Measurements from ENCODE around the gene SV2B.

SV2B gene

DNA sequence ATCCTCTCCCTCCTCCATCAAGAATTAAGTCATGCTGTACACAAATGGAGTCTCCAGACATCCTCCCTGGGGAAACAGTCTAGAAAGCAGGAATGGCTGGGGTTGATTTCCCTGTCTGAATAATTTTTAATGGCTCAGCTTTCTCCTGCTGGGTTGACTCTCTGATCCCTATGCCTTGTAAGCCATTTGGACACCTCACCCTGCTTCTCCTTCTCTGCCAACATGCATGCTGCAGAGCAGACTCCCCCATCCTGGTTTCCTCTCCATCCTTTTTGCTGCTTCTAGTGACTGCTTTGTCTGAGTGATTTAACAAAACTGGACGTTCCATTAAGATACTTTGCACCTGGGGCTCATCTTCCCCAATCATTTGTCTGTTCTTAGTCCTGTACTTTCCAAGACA is 22.2 kb downstream of the SV2B start:
- CTCF ChIA-PET = interaction anchor here (0.7 to 1.1 kb wide), 2 partner anchors 11 to 992 kb away, joined by 3 read pairs; no protein-coding TSS in a partner anchor

More for the DNA sequence above, 22.2 kb downstream of the SV2B start:
- Histone ChIP-seq H3K4me3 (ENCODE audit: low read depth, low read length) (no peak overlapping the region), H3K36me3 (ENCODE audit: control insufficient read depth in 2 of 2, insufficient read depth in 1 of 2, low read length in 2 of 2) (no peaks in the 10 kb centered on the region), H3K4me1 (ENCODE audit: control insufficient read depth, insufficient read depth, low read length) (no peaks in the 10 kb centered on the region), H3K27ac (ENCODE audit: extremely low read depth, low read depth, low read length) (no peak overlapping the region), H3K9me3 (ENCODE audit: control insufficient read depth, insufficient read depth, low read depth, low read length) (no peaks in the 10 kb centered on the region)
- TF ChIP-seq ZSCAN30 (tag by site-specific recombination; IDR thresholded peaks at IDR 0.05) (no peak), IKZF3 (tag by site-specific recombination; IDR thresholded peaks at IDR 0.05) (no peak), ZFP69B (tag by site-specific recombination; IDR thresholded peaks at IDR 0.05) (no peak), ZBTB10 (tag by site-specific recombination; IDR thresholded peaks at IDR 0.05) (no peak), ZNF501 (tag by site-specific recombination; IDR thresholded peaks at IDR 0.05) (no peak), ZNF211 (tag by site-specific recombination; IDR thresholded peaks at IDR 0.05; ENCODE audit: low read depth) (no peak), ZNF623 (tag by site-specific recombination; IDR thresholded peaks at IDR 0.05) (no peak), ZNF354C (tag by site-specific recombination; IDR thresholded peaks at IDR 0.05; ENCODE audit: borderline replicate concordance, low read depth) (no peak), ZNF692 (tag by site-specific recombination; IDR thresholded peaks at IDR 0.05) (no peak), HOXD13 (CRISPR knock-in tag; IDR thresholded peaks at IDR 0.05; ENCODE audit: borderline replicate concordance) (no peak), ZNF473 (tag by site-specific recombination; IDR thresholded peaks at IDR 0.05) (no peak)
- TF ChIP-seq, protein P1, sequence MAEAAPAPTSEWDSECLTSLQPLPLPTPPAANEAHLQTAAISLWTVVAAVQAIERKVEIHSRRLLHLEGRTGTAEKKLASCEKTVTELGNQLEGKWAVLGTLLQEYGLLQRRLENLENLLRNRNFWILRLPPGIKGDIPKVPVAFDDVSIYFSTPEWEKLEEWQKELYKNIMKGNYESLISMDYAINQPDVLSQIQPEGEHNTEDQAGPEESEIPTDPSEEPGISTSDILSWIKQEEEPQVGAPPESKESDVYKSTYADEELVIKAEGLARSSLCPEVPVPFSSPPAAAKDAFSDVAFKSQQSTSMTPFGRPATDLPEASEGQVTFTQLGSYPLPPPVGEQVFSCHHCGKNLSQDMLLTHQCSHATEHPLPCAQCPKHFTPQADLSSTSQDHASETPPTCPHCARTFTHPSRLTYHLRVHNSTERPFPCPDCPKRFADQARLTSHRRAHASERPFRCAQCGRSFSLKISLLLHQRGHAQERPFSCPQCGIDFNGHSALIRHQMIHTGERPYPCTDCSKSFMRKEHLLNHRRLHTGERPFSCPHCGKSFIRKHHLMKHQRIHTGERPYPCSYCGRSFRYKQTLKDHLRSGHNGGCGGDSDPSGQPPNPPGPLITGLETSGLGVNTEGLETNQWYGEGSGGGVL (tag by site-specific recombination; IDR thresholded peaks at IDR 0.05) = no peak
- TF ChIP-seq, protein P2, sequence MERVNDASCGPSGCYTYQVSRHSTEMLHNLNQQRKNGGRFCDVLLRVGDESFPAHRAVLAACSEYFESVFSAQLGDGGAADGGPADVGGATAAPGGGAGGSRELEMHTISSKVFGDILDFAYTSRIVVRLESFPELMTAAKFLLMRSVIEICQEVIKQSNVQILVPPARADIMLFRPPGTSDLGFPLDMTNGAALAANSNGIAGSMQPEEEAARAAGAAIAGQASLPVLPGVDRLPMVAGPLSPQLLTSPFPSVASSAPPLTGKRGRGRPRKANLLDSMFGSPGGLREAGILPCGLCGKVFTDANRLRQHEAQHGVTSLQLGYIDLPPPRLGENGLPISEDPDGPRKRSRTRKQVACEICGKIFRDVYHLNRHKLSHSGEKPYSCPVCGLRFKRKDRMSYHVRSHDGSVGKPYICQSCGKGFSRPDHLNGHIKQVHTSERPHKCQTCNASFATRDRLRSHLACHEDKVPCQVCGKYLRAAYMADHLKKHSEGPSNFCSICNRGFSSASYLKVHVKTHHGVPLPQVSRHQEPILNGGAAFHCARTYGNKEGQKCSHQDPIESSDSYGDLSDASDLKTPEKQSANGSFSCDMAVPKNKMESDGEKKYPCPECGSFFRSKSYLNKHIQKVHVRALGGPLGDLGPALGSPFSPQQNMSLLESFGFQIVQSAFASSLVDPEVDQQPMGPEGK (tag by site-specific recombination; IDR thresholded peaks at IDR 0.05) = no peak
- TF ChIP-seq, protein P3, sequence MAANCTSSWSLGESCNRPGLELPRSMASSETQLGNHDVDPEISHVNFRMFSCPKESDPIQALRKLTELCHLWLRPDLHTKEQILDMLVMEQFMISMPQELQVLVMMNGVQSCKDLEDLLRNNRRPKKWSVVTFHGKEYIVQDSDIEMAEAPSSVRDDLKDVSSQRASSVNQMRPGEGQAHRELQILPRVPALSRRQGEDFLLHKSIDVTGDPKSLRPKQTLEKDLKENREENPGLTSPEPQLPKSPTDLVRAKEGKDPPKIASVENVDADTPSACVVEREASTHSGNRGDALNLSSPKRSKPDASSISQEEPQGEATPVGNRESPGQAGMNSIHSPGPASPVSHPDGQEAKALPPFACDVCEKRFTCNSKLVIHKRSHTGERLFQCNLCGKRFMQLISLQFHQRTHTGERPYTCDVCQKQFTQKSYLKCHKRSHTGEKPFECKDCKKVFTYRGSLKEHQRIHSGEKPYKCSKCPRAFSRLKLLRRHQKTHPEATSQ (tag by site-specific recombination; IDR thresholded peaks at IDR 0.05) = no peak
- POLR2A ChIA-PET = no interaction called here
